CD14-positive monocyte (primary cell): ENCODE data around the gene IRAK1. TPM values are rescaled to one million over a fixed set of nuclear protein-coding genes. Genes with fewer than 3 reads are reported as not detected.

Experiments used
- DNase-seq, 3 donors: peaks; one replicate each; pipeline ENCODE4 v3.0.0-alpha.2; 2011 to 2022
- H2AFZ ChIP-seq: 2 replicates; pipeline ENCODE4 v1.6.0; 2012; ENCODE audit warnings: mild to moderate bottlenecking, low read depth, low read length, inconsistent platforms; ENCODE audit not compliant: insufficient read depth, poor library complexity, severe bottlenecking
- H3K27ac ChIP-seq, 2 donors: 1 replicate in 1 of 2; 2 replicates in 1 of 2; pipeline ENCODE4 v1.5.1; 2012 to 2013; ENCODE audit warnings: low read length in 2 of 2, control low read depth in 1 of 2, inconsistent platforms in 1 of 2, low read depth in 1 of 2, mild to moderate bottlenecking in 1 of 2
- H3K27me3 ChIP-seq, 2 donors: one replicate each; pipeline versions ENCODE4 v1.6.0 to v1.6.1; 2011 to 2013; ENCODE audit warnings: low read length in 2 of 2; ENCODE audit not compliant: control insufficient read depth in 2 of 2, insufficient read depth in 2 of 2
- H3K36me3 ChIP-seq, 2 donors: replicated peaks in 1 of 2; 1 replicate in 1 of 2; 2 replicates in 1 of 2; pipeline versions ENCODE4 v1.5.1 to v1.6.1; 2012 to 2013; ENCODE audit warnings: low read length in 2 of 2, control low read depth in 1 of 2, inconsistent platforms in 1 of 2, mild to moderate bottlenecking in 1 of 2; ENCODE audit not compliant: insufficient read depth in 2 of 2, control insufficient read depth in 1 of 2
- H3K4me1 ChIP-seq, 2 donors: 1 replicate in 1 of 2; 2 replicates in 1 of 2; pipeline versions ENCODE4 v1.5.1 to v1.6.1; 2012 to 2013; ENCODE audit warnings: low read length in 2 of 2, control low read depth in 1 of 2, inconsistent platforms in 1 of 2, mild to moderate bottlenecking in 1 of 2, moderate library complexity in 1 of 2; ENCODE audit not compliant: insufficient read depth in 2 of 2, control insufficient read depth in 1 of 2
- H3K4me2 ChIP-seq: replicated peaks from 2 replicates; pipeline ENCODE3; 2012; ENCODE audit warnings: low read length, moderate library complexity, mild to moderate bottlenecking; ENCODE audit not compliant: poor library complexity, severe bottlenecking; ENCODE audit errors: extremely low read depth
- H3K4me3 ChIP-seq, 3 experiments: fragments of 200-600 bp in 1 of 3; sonication (generic) in 1 of 3; replicated peaks in 1 of 3; 1 replicate in 2 of 3; 2 replicates in 1 of 3; pipeline ENCODE4 v1.5.1; 2011 to 2013; ENCODE audit warnings: low read length in 3 of 3, mild to moderate bottlenecking in 3 of 3, control low read depth in 2 of 3, low read depth in 2 of 3, inconsistent platforms in 1 of 3, moderate library complexity in 1 of 3
- H3K79me2 ChIP-seq: 2 replicates; pipeline ENCODE4 v1.6.0; 2012; ENCODE audit warnings: mild to moderate bottlenecking, control low read depth, inconsistent platforms, low read length, moderate library complexity; ENCODE audit not compliant: insufficient read depth
- H3K9ac ChIP-seq: 2 replicates; pipeline ENCODE4 v1.6.0; 2017; ENCODE audit warnings: low read length, mild to moderate bottlenecking; ENCODE audit not compliant: insufficient read depth, poor library complexity, severe bottlenecking
- H3K9me3 ChIP-seq, 2 donors: replicated peaks in 1 of 2; 1 replicate in 1 of 2; 2 replicates in 1 of 2; pipeline versions ENCODE4 v1.5.1 to v1.6.1; 2012 to 2013; ENCODE audit warnings: low read length in 2 of 2, control low read depth in 1 of 2; ENCODE audit not compliant: control insufficient read depth in 1 of 2, insufficient read depth in 1 of 2
- H4K20me1 ChIP-seq: 2 replicates; pipeline ENCODE4 v1.6.0; 2012; ENCODE audit warnings: mild to moderate bottlenecking, low read length, control low read depth, moderate library complexity; ENCODE audit not compliant: insufficient read depth
- H3K27ac Mint-ChIP-seq, 7 donors: one replicate each; pipeline ENCODE4 v1.8.0; 2020; ENCODE audit warnings: mild to moderate bottlenecking in 7 of 7, mixed read lengths in 7 of 7, moderate library complexity in 6 of 7, inconsistent platforms in 2 of 7
- H3K27me3 Mint-ChIP-seq, 3 donors: one replicate each; pipeline ENCODE4 v1.8.0; 2021 to 2022; ENCODE audit warnings: low read depth in 3 of 3, mild to moderate bottlenecking in 3 of 3, mixed read lengths in 3 of 3, moderate library complexity in 3 of 3, inconsistent platforms in 1 of 3
- H3K36me3 Mint-ChIP-seq, 2 donors: one replicate each; pipeline ENCODE4 v1.8.0; 2020; ENCODE audit warnings: mixed read lengths in 2 of 2, inconsistent platforms in 1 of 2, mild to moderate bottlenecking in 1 of 2
- H3K4me1 Mint-ChIP-seq: one replicate; pipeline ENCODE4 v1.8.0; 2020; ENCODE audit warnings: mild to moderate bottlenecking, mixed read lengths
- H3K4me3 Mint-ChIP-seq, 2 donors: one replicate each; pipeline ENCODE4 v1.8.0; 2020; ENCODE audit warnings: mild to moderate bottlenecking in 2 of 2, mixed read lengths in 2 of 2, moderate library complexity in 1 of 2
- H3K9me3 Mint-ChIP-seq, 7 donors: one replicate each; pipeline ENCODE4 v1.8.0; 2020 to 2022; ENCODE audit warnings: mixed read lengths in 7 of 7, mild to moderate bottlenecking in 6 of 7, moderate library complexity in 6 of 7, inconsistent platforms in 2 of 7
- WGBS: methylation state at CpG from one replicate; pipeline ENCODE4 v1.1.5; 2013; ENCODE audit warnings: missing lambda C conversion rate; ENCODE audit not compliant: insufficient coverage; 5-methylcytosine and 5-hydroxymethylcytosine counted together
- intact Hi-C, 2 donors: fragments of 100-400 bp; cut with micrococcal nuclease; formaldehyde crosslinking; loops; one replicate each; pipeline versions ENCODE4 v1.15.0 to v1.15.1; 2023
- polyA plus RNA-seq, 3 donors: library from polyadenylated mRNA; depleted of rRNA in 1 of 3; unstranded in 2 of 3; stranded (reverse) in 1 of 3; fragments of 300-500 nt in 2 of 3; fragments of >200 nt in 1 of 3; fragmentation: Illumina TruSeq in 2 of 3; gene quantifications; 1 replicate in 2 of 3; 2 replicates in 1 of 3; pipeline ENCODE4 v1.2.3, GENCODE V29; 2012 to 2021
- TF ChIP-seq, protein P1 (sequence below): fragments of 200-600 bp; IDR thresholded peaks from one replicate; pipeline ENCODE4 v1.8.0; 2022; ENCODE audit warnings: antibody characterized with exemption, mild to moderate bottlenecking

IRAK1 gene
- polyA plus RNA-seq, 3 donors, result 47.8 to 109 (median 49.5) TPM

GRCh38 chrX:154011376-154012335 is 8.0 kb downstream of the IRAK1 start:
- Histone ChIP-seq H3K4me3 (no peak overlapping the region), H3K4me2 (no peak overlapping the region), H3K9me3 (no peaks in the 10 kb centered on the region), H3K36me3 (peaks cover 41 to 45% of the 10 kb centered on the region in 2 donors), H3K27ac (peak overlapping the region; percentile 89 to 92), H3K27me3 (peaks cover 0 to 2% of the 10 kb centered on the region in 2 donors), H3K4me1 (peaks cover 50 to 65% of the 10 kb centered on the region in 2 donors), H3K79me2 (peaks cover 22% of the 10 kb centered on the region), H4K20me1 (peaks cover 43% of the 10 kb centered on the region), H3K9ac (no peak overlapping the region), H2AFZ (no peak overlapping the region)
- peaks cover 40 to 55% of the 10 kb centered on the region in 2 donors for H3K36me3 Mint-ChIP-seq
- DNase-seq, result no peak
- no peak overlapping the region for H3K4me3 Mint-ChIP-seq
- H3K9me3 Mint-ChIP-seq, result peaks cover 0 to 5% (median 0%) of the 10 kb centered on the region in 7 donors
- H3K27me3 Mint-ChIP-seq, result peaks cover 0 to 44% (median 0%) of the 10 kb centered on the region in 3 donors
- WGBS, result 93% methylated on average over 3 of the region's 18 CpGs
- H3K4me1 Mint-ChIP-seq, result peaks cover 45% of the 10 kb centered on the region
- intact Hi-C loops, result loop anchor here (5.0 to 10.0 kb wide), 3 partner anchors 39 to 83 kb away; partner anchors contain the start of genes HCFC1 (in 1 of the 2), MECP2 (in 1 of the 2) and TMEM187 (in 1 of the 2)
- peak overlapping the region; percentile 84 to 96 (median 93) for H3K27ac Mint-ChIP-seq
- TF ChIP-seq, protein P1, sequence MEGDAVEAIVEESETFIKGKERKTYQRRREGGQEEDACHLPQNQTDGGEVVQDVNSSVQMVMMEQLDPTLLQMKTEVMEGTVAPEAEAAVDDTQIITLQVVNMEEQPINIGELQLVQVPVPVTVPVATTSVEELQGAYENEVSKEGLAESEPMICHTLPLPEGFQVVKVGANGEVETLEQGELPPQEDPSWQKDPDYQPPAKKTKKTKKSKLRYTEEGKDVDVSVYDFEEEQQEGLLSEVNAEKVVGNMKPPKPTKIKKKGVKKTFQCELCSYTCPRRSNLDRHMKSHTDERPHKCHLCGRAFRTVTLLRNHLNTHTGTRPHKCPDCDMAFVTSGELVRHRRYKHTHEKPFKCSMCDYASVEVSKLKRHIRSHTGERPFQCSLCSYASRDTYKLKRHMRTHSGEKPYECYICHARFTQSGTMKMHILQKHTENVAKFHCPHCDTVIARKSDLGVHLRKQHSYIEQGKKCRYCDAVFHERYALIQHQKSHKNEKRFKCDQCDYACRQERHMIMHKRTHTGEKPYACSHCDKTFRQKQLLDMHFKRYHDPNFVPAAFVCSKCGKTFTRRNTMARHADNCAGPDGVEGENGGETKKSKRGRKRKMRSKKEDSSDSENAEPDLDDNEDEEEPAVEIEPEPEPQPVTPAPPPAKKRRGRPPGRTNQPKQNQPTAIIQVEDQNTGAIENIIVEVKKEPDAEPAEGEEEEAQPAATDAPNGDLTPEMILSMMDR, result no peak

DNA sequence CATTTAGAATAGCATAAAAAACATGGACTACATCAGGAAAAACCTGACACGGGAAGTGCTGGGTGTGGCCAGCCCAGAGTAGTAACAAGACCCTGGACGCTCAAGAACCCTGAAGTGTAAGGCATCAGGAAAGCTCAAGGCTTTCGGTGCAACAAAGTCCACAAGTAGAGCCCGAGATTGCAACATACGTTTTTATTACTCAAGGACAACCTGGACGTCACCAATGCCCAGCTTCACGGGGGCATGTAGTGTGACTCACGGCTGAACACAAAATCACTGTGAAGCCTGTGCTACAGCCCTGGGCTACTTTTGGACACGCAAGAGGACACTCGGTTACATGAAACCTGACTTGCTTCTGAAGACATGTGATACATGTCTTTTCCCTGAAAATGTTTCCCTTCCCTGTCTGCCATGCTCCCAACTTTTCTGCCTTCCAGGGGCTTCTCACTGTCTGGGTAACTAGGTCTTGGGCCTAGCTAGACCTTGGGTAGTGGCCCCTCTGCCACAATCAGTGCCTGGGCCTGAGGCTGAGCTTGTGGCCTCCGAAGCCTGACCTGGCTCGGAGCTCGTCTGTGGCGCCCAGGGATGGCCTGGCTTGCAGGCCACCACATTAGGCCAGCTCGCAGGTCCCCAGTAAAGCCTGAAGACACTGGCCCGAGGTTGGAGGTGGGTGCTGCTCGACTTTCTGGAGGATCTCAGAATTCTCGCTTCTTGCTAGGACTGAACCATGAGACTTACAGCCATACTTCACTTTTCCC is 9.2 kb downstream of the IRAK1 start:
- peaks cover 0 to 43% (median 0%) of the 10 kb centered on the region in 3 donors for H3K27me3 Mint-ChIP-seq
- Histone ChIP-seq H3K36me3 (peaks cover 33 to 37% of the 10 kb centered on the region in 2 donors), H4K20me1 (peaks cover 31% of the 10 kb centered on the region), H3K27ac (peak overlapping the region; percentile 89 to 92), H3K4me2 (no peak overlapping the region), H3K9me3 (no peaks in the 10 kb centered on the region), H3K79me2 (peaks cover 11% of the 10 kb centered on the region), H3K27me3 (peaks cover 0 to 2% of the 10 kb centered on the region in 2 donors), H3K4me1 (peaks cover 50 to 65% of the 10 kb centered on the region in 2 donors), H3K9ac (peak overlapping the region; percentile 53), H3K4me3 (no peak overlapping the region), H2AFZ (no peak overlapping the region)
- peaks cover 42% of the 10 kb centered on the region for H3K4me1 Mint-ChIP-seq
- intact Hi-C loops, result loop anchor here (5.0 to 10.0 kb wide), 3 partner anchors 38 to 84 kb away; partner anchors contain the start of genes HCFC1 (in 1 of the 2), MECP2 (in 1 of the 2) and TMEM187 (in 1 of the 2)
- peak overlapping the region; percentile 84 to 96 (median 93) for H3K27ac Mint-ChIP-seq
- peaks cover 38 to 49% of the 10 kb centered on the region in 2 donors for H3K36me3 Mint-ChIP-seq
- peak; percentile 87 to 93 (median 91) for DNase-seq
- WGBS, result 22% methylated on average over 8 of the region's 18 CpGs
- peaks cover 0 to 5% (median 0%) of the 10 kb centered on the region in 7 donors for H3K9me3 Mint-ChIP-seq
- TF ChIP-seq, protein P1, result no peak
- peak overlapping the region in 1 of 2 donors; percentile 20 for H3K4me3 Mint-ChIP-seq
